Kidney (tissue), 14 donors: Measurements from ENCODE around the gene CD40LG. TPM values are rescaled to one million over a fixed set of nuclear protein-coding genes. Genes with fewer than 3 reads are reported as not detected.

Experiments
- DNase-seq, 5 donors: peaks; one replicate each; pipeline ENCODE4 v3.0.0-alpha.2; 2013 to 2020
- FAIRE-seq: peaks from 2 replicates; lab custom pipeline; 2012; peaks lifted over from hg19 to GRCh38; lab: Jason Lieb, UNC
- H3K27ac ChIP-seq, 2 donors: one replicate each; pipeline ENCODE4 v1.7.0; 2013; ENCODE audit warnings: low read depth in 2 of 2, low read length in 2 of 2, inconsistent platforms in 1 of 2
- H3K27me3 ChIP-seq: one replicate; pipeline ENCODE4 v1.7.1; 2013; ENCODE audit warnings: low read length, inconsistent platforms; ENCODE audit not compliant: control insufficient read depth, insufficient read depth
- H3K36me3 ChIP-seq, 3 donors: one replicate each; pipeline versions ENCODE4 v1.7.0 to v1.7.1; 2013; ENCODE audit warnings: low read length in 3 of 3, control low read depth in 1 of 3, inconsistent platforms in 1 of 3; ENCODE audit not compliant: insufficient read depth in 3 of 3, control insufficient read depth in 2 of 3
- H3K4me1 ChIP-seq, 3 donors: one replicate each; pipeline versions ENCODE4 v1.7.0 to v1.7.1; 2013; ENCODE audit warnings: low read length in 3 of 3, inconsistent platforms in 1 of 3, low read depth in 1 of 3; ENCODE audit not compliant: control insufficient read depth in 2 of 3, insufficient read depth in 2 of 3
- H3K4me3 ChIP-seq, 3 donors: one replicate each; pipeline versions ENCODE4 v1.7.0 to v1.8.1; 2013; ENCODE audit warnings: low read length in 3 of 3, control low read depth in 1 of 3, inconsistent platforms in 1 of 3
- H3K9ac ChIP-seq, 3 donors: one replicate each; pipeline versions ENCODE4 v1.7.0 to v1.7.1; 2013; ENCODE audit warnings: low read length in 3 of 3, control low read depth in 1 of 3, inconsistent platforms in 1 of 3
- H3K9me3 ChIP-seq, 3 donors: one replicate each; pipeline versions ENCODE4 v1.7.0 to v1.7.1; 2013; ENCODE audit warnings: low read length in 3 of 3, control low read depth in 1 of 3, inconsistent platforms in 1 of 3; ENCODE audit not compliant: control insufficient read depth in 2 of 3, insufficient read depth in 1 of 3
- CTCF ChIP-seq: IDR thresholded peaks from 3 replicates; pipeline ENCODE4 v1.5.1; 2012; ENCODE audit warnings: mild to moderate bottlenecking, moderate library complexity, borderline replicate concordance; ENCODE audit not compliant: insufficient read depth; ENCODE audit errors: extremely low read depth
- intact Hi-C: fragments of 100-400 bp; cut with DNase I; formaldehyde crosslinking; loops from one replicate; pipeline ENCODE4 v1.11.1; 2022
- polyA plus RNA-seq: library from polyadenylated mRNA; stranded (reverse); fragments of 350-450 nt; fragmentation: Illumina TruSeq; extraction: RNeasy Lipid Tissue Mini Kit (QIAGEN cat#74804); gene quantifications from one replicate; pipeline ENCODE4 v1.2.3, GENCODE V29; 2014; ENCODE audit warnings: low read depth, low replicate concordance; ENCODE audit not compliant: insufficient read depth
- total RNA-seq: library from RNA; stranded (reverse); fragmentation: NEBNext Ultra II Directional; extraction: Animal tissue kit (Norgen Biotek cat#: 25700); gene quantifications from one replicate; pipeline ENCODE4 v1.2.1, GENCODE V29; 2021
- donor health status: control.
- donor health status: control.
- donor health status: control.
- donor health status: control.
- donor health status: control.
- donor health status: DM: yes; HTN: yes; CAD: no.
- donor health status: Normal renal cell carcinoma (clear cell type).

Gene CD40LG
- total and polyA plus RNA-seq, 2 donors from 2014 or later: 0.22 to 0.85 TPM

- Histone ChIP-seq H3K9ac (no peak overlapping the region), H3K4me1 (no peaks in the 10 kb centered on the region), H3K27me3 (no peaks in the 10 kb centered on the region), H3K4me3 (no peak overlapping the region), H3K27ac (no peak overlapping the region), H3K36me3 (no peaks in the 10 kb centered on the region), H3K9me3 (no peaks in the 10 kb centered on the region)
- DNase-seq: no peak
- TF ChIP-seq CTCF: no peak
- FAIRE-seq: no peak
- intact Hi-C loops: no loop called here
Observed at GRCh38 chrX:136650811-136651210, 2.9 kb downstream of the CD40LG start.

GRCh38 chrX:136652822-136653723 lies 5.1 kb downstream of the CD40LG start:
- no peaks in the 10 kb centered on the region for H3K9me3 ChIP-seq
- intact Hi-C loops: no loop called here
- no peak overlapping the region for H3K9ac ChIP-seq
- H3K4me3 ChIP-seq: no peak overlapping the region
- H3K36me3 ChIP-seq: no peaks in the 10 kb centered on the region
- DNase-seq (no peak), FAIRE-seq (no peak)
- no peak for TF ChIP-seq CTCF
- no peak overlapping the region for H3K27ac ChIP-seq
- H3K4me1 ChIP-seq: no peaks in the 10 kb centered on the region
- H3K27me3 ChIP-seq: no peaks in the 10 kb centered on the region

- intact Hi-C loops: no loop called here
- Histone ChIP-seq H3K36me3 (no peaks in the 10 kb centered on the region), H3K9ac (no peak overlapping the region), H3K4me1 (no peaks in the 10 kb centered on the region), H3K27ac (no peak overlapping the region), H3K9me3 (no peaks in the 10 kb centered on the region), H3K4me3 (no peak overlapping the region), H3K27me3 (no peaks in the 10 kb centered on the region)
- FAIRE-seq (no peak), DNase-seq (no peak)
- no peak for TF ChIP-seq CTCF
Observed at GRCh38 chrX:136656361-136656964, 8.5 kb downstream of the CD40LG start.
